AML-193 (cell line): Measurements from ENCODE around the gene MSMO1.

Experiments
- DNase-seq, 2 experiments: peaks; one replicate each; lab custom pipeline; 2025; lab: John Stamatoyannopoulos, UW

MSMO1 gene

DNA sequence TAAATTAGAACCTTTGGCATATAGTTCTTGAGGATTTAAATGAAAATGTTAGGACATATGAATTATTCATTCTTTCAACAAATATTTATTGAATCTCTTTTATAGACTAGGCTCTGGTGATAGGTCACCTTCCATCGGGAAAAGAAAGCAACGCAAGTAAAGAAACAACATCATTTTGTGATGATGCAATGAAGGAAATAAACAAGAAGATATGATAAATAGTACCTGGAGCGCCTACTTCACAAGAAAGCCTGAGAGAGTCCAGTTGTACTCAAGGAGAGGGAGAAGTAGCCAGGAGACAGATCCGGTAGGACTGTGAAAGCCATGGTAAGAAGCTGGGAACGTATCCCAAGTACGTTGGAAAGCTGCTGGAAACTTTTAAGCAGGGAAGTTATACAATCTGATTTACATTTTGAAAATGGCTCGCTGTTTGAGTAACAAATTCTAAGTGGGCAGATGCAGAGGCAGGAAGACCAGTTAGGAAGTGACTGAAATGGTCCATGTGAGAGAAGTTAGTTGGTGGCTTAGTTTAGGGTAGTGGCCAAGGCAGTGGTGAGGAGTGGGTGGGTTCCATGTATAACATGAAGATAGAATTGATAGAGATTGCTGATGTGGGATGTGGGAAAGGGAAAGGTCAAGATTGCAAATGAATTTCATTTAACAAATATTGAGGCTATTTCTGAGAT lies 33.7 kb downstream of the MSMO1 start:
- no peak for DNase-seq

DNA sequence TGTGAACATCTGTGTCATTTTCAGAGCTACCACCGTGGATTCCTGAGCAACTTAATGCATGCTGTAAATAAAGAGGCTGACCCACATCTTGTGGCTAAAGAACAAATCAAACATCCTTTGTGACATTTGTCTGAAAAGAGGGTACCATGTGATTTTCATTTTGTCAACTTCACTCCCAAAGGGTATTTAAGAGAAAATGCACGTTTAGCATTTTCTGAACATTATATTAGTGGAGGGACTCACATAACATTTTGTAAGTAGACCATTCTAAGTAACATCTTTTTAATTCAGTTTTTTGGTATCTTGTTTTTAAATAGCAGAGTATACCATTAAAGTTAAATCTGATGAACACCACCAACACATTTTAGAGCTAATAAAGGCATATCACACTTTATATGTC lies 34.3 kb downstream of the MSMO1 start:
- DNase-seq = no peak

DNA sequence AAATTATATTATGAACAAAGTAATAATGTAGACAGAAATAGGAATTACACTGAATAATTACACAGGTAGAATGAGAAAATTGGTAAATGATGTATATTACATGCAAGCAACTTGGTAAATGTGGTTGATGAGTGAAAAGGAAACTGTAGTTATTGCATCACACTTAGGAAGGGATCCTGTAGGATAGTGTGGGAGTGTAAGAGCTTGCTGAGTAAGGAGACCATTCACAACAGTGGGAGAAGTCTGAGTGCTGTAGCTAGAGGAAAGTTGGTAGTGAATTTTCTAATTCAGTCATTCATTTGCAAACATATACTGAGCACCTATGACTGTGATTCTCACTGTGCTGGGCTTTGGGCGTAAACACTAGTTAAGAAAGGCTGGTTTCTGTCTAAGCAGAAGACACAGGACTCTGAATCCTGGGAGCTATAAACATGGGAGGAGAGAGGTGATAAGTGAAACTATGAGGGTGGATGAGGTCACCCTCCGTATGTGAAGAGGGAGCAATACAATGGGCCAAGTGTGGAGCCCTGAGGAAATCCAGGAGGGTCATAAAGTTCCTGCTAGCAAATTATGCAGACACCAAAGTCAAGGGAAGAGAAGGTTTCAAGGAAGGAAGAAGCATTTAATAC lies 37.1 kb downstream of the MSMO1 start:
- DNase-seq = no peak

DNA sequence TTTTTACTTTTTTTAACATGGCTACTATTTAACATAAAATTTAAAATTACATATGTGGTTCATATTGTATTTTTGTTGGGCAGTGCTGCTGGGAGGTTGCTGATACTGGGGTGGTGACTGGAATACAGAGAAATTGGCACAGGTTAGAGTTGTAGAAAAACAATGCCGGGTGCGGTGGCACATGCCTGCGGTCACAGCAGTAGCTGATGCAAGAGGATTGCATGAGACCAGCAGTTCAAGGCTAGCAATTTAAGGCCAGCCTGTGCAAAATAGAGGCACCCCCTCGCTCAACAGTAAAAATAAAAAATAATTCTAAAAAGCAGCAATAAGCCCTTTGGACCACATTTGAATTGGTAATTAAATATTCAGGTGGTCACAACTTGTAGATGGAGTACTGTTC lies 39.6 kb downstream of the MSMO1 start:
- no peak for DNase-seq

DNA sequence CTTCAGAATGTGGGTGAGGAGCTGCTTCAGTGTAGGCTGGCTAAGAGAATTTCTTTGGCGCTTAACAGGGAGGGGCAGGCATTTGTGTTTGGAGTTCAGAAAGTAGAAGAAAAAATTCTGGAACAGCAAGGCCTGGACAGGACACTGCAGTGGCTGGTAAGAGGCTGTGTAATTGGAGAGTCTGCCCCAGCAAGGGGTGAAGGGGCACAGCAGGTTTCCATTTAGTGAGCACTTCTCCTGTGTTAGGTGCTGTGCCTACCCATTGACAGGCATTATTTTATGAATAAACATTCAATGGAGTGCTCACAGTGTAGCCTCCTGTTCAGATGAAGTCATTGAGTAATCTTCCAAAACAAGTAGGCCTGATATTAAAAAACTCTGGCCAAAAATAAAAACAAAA lies 40.6 kb downstream of the MSMO1 start:
- DNase-seq = no peak

DNA sequence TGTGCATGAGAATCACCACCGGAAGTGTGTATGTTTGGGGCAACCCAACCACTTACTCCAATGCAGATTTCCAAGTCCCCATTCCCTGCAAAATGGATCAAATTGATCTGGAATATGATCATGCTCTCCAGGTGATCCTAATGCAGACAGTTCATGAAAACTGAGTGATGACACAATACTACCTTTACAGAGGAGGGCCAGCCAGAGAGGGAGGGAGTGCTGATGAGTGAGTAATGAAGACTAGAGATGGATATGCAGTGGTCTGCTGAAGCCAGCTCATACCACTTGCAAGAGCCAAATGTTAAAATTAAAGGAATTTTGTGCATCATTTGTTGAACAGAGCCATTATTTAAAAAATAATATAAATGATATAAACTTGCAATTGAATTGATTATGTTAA lies 41.1 kb downstream of the MSMO1 start:
- no peak for DNase-seq

DNA sequence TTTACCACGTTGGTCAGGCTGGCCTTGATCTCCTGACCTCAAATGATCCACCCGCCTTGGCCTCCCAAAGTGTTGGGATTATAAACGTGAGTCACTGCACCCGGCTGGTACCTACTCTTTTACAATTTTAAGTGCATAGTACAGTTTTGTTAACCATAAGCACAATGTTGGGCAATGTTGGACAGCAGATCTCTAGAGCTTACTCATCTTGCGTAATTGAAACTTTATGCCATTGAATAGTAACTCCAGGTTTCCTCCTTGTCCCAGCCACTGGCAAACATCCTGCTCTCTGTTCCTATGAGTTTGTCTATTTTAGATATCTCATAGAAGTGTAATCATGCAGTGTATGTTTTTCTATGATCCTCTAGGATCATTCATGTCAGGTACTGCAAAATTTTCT lies 42.1 kb downstream of the MSMO1 start:
- DNase-seq = peak; percentile 69 to 76

DNA sequence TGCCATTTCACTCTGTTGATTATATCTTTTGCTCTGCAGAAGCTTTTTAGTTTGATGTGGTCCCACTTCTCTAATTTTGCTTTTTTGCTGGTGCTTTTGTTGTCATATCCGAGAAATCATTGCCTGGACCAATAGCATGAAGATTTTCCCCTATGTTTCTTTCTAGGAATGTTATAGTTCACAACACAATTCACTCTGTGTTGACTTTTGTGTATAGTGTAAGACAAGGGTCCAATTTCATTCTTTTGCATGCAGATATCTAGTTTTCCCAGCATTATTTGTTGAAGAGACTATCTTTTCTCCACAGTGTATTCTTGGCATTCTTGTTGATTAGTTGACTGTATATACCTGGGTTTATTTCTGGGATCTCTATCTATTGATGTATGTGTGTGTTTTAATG lies 43.1 kb downstream of the MSMO1 start:
- DNase-seq = no peak

DNA sequence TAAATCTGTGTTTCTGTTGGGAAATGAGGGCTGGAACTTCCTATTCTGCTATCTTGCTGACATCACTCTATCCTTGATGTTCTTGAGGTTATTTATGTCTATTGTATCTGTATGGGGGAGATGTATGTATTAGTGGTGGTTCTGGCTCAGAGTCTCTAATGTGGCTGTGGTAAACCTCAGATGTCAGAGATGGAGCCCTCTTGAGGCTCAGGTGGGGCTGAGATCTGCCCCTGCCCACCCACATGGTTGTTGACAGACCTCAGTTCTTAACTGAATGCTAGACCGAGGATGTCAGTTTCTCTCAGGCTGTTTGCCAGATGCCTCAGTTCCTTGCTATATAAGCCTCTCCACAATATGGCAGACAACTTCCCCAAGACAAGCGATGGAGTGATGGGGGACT lies 48.0 kb downstream of the MSMO1 start:
- no peak for DNase-seq

DNA sequence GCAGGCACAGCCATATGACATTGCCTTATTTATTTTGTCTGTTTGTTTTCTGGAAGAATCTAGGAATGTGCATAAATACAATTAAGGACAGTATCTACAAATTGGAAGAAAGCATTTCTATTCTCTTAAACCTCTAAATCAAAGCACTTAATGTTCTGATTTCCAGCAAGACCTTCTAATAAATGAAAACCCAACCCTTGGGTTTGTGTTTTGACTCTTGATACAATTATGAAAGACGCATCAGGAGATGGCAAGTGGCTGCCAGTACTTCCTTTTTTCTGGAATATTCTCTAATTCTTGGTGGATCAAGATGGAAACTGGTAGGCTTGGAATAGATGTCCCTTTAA lies 50.9 kb downstream of the MSMO1 start:
- DNase-seq = no peak

DNA sequence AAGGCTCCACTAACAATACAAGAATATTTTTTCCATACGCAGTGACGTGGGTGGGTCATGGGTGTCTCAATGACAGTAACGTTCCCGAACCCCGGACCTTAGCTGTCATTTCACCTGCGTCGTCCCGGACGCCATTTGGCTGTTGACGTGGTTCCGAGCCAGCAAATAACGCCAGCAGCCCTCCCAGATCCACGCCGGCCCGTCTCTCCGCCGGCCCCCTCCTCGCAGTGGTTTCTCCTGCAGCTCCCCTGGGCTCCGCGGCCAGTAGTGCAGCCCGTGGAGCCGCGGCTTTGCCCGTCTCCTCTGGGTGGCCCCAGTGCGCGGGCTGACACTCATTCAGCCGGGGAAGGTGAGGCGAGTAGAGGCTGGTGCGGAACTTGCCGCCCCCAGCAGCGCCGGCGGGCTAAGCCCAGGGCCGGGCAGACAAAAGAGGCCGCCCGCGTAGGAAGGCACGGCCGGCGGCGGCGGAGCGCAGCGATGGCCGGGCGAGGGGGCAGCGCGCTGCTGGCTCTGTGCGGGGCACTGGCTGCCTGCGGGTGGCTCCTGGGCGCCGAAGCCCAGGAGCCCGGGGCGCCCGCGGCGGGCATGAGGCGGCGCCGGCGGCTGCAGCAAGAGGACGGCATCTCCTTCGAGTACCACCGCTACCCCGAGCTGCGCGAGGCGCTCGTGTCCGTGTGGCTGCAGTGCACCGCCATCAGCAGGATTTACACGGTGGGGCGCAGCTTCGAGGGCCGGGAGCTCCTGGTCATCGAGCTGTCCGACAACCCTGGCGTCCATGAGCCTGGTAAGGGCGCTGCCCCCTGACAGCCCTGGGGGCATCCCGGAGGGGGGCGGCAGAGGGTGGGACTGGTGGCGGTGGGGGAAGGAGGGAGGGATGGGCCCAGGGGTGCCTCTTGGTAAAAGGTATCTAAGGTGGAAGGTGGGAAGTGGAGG lies 51.5 kb downstream of the MSMO1 start, which contains the start of gene CPE:
CPE (plus strand) TSS at position 264 of the 933 bp plus-strand sequence; CDS start at position 478, 214 bp downstream.
- no peak for DNase-seq

DNA sequence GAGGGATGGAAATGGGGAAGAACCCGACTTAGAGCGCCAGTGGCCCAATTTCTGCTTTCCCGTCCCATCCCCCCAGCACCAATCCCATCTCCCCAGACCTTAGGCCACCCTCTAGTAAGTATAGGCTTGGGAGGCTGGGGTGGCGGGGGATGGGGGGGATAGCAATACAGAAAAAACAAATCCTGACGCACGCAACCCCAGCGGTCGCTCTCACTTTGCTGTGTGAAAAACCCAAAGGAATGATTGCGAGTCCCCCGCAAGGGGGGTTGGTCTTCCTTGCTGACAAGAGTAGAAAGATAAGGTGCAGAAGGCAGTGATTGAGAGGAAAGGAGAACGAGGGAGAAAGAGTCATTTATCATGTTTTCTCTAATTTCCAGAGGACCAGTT lies 52.2 kb downstream of the MSMO1 start:
- DNase-seq = no peak

DNA sequence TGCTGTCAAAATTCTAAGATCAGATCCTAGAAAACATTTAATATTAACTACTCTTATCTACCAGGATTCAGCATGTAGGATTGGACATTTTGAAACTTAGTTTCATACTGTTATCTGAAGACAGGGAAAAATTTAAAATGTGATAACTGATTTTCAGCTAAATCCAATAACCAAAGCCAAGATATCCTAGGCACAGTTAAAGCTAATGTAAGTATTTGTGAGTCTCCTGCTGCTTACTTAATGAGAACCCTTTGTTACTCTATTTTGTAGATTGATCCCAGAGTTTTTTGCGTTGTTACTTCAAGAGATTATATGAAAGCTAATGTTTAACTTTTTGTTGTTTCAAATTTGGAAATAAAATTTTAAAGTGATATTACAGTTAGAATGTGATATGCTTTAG lies 53.3 kb downstream of the MSMO1 start:
- DNase-seq = no peak

DNA sequence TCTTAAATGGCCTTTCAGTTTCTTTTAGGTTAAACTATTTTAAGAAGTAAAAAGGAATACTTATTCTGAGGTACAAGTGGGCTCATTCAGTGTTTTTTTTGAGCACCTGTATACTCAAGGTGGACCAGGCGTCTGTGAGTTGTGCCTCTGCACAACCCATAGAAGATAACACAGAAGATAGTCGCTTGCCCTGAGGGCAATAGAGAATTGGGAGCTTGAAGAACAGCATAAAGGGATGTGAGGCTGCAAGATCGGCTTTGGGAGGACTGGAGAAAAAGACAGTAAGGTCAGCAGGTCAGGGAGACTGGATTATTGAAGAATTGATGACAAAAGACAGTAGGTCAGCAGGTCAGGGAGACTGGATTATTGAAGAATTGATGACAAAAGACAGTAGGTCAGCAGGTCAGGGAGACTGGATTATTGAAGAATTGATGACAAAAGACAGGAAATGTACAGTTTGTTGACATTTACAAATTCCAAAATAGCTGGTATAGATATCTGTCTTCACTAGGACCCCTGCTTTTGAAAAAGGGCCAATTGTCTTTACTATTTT lies 54.4 kb downstream of the MSMO1 start:
- DNase-seq = no peak

DNA sequence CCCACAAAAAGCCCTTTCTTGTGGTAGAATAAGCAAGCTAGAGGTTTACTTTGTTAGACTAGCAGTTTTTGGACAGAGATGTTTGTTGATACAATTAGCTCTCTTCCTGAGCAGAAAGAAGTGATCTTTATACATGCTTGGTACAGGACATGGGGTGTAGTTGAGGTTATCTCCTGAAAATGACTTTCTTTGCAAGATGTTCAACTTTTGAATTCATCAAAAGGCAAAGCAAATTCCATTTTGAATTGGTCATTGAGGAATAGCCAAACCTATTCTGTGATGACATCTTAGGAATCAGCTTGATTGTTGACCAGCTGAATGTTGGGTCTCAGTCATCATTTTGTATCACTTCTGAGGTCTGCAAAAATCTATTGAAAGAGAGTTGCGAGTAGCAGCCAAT lies 55.2 kb downstream of the MSMO1 start:
- no peak for DNase-seq

DNA sequence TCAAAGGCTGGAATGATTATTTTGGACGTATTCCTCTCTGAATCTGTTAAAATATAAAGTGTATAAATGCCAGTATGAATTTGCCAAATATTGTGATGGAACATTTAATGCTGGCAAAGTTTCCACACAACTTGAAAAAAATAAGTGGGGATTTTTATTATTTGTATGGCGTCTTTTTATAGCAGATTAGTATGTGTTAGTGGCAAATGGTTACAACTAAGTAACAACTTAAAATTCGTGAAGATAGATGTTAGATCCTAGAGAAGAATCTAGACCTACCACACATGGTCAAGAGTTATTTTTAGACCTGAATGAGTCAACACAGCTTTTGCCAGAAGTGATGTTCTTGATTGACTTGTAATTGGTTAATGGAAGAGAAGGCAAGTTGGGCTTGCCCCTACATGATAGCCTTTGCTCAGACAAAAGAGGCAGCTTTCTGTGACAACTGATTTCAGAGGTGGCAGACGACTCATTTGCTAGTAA lies 56.2 kb downstream of the MSMO1 start:
- no peak for DNase-seq

DNA sequence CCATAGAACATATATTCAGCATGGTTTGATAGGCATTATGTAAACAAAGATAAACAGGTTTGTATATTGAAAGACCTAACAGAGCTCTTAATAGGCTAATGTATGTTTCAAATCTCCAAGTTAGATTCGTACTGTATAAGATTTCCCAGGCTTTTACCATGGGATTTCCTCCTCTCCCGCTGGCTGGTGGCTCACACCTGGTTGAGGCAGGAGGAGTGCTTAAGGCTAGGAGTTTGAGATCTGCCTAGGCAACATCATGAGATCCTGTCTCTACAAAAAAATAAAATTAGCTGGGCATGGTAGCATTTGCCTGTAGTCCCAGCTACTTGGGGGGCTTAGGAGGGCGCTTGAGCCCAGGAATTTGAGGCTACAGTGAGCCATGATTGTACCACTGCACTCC lies 56.7 kb downstream of the MSMO1 start:
- no peak for DNase-seq

DNA sequence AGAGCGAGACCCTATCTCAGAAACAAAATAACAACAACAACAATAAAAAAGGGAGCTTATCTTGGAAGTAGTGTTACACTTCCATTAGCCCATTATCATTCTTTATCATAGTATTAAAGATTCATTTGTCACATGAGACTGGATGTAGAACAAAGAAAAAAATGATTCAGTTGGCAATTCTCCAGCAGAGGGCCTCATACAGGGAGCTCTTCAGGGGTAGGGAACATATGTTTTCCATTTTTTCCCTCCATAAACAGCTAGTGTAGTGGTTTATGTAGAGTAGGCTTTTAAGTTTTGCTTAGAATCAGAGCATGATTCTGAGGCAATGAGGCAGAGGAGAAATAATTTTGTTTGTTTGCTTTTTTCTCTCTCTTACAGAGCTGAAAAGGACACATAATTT lies 57.1 kb downstream of the MSMO1 start:
- no peak for DNase-seq

DNA sequence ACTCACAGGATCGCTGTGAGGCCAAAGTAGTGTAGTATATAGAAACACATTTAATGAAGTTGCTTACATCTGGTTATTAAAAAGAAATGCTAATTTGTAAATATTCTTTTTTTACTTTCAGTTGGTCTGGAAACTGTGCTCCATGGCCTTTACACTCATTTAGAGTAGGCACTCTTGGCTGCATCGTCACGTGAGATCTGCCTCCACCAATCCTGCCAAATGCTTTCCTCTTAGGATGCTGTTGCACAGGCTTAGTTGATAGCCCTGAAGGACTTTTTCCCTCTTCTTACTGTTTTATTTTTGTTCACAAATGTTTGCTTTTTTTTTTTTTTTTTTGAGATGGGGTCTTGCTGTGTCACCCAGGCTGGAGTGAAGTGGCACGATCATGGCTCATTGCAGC lies 57.7 kb downstream of the MSMO1 start:
- DNase-seq = no peak

DNA sequence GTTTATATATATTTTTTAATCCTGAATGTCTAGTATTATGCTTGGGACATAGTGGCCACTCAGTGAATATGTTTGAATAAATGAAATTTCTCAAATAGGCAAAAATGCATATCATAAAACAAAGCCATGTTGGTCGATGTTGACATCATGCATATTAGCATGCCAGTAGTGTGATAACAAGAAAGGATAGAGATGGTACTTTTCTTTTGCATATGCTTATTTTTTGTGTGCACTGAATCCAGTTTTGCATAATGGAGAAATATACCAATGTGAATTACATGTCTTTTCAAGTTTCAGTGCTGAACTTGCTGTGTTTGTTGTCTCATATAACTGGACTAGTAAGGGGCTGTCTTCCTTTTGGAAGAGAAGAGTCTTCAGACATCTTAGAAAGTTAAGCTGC lies 58.9 kb downstream of the MSMO1 start:
- DNase-seq = no peak

DNA sequence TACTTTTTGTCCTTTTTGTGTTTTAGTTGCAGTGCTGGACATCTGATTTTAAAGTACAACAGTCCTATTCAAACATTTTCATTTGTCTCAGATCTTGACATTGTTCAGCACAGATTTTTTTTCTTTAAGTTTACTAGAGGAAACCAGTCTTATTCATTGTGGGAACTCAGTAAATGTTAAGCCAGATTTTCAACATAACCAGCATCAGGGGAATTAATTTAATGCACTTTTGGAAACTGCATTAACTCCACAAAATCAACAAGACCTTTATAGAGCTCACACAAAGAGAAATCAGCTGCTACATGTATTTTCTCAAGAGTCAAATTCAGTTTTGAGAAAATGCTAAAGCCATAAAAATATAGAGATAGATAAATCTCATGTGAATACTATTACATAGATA lies 61.3 kb downstream of the MSMO1 start:
- DNase-seq = no peak
